SK-N-SH (cell line): ENCODE results near the gene ACSF3. TPM values are rescaled to one million over a fixed set of nuclear protein-coding genes. Genes with fewer than 3 reads are reported as not detected.

Source experiments
- CTCF ChIA-PET: fragments of 300-600, 350-600 bp; formaldehyde crosslinking; extraction: SDS; loops from one replicate; lab custom pipeline; 2021; lab: Yijun Ruan, JAX
- POLR2A ChIA-PET: fragments of 350-600 bp; sonication (Branson Sonifier 250); formaldehyde crosslinking; extraction: SDS; loops from one replicate; lab custom pipeline; 2020; ENCODE audit warnings: antibody characterized with exemption, inconsistent platforms; lab: Yijun Ruan, JAX
- DNase-seq: peaks from one replicate; pipeline ENCODE4 v3.0.0; 2012
- H2AFZ ChIP-seq: fragments of 200-600 bp; sonication (generic); 2 replicates; pipeline ENCODE4 v1.8.1; 2016; ENCODE audit warnings: antibody characterized with exemption, mild to moderate bottlenecking, low read depth
- H3F3A ChIP-seq: fragments of 200-600 bp; sonication (generic); replicated peaks from 2 replicates; pipeline ENCODE3; 2016; ENCODE audit warnings: antibody characterized with exemption, mild to moderate bottlenecking; ENCODE audit not compliant: insufficient read depth
- H3K27ac ChIP-seq, 2 experiments: fragments of 200-500 bp in 1 of 2; fragments of 200-600 bp in 1 of 2; sonication (Bioruptor generic) in 1 of 2; sonication (generic), shearing (Covaris generic) in 1 of 2; 2 replicates each; pipeline versions ENCODE4 v1.5.1 to v1.6.1; 2014 to 2016; ENCODE audit warnings: low read depth in 2 of 2, inconsistent platforms in 1 of 2, low read length in 1 of 2, mild to moderate bottlenecking in 1 of 2, mixed read lengths in 1 of 2
- H3K27me3 ChIP-seq: fragments of 200-600 bp; sonication (generic), shearing (Covaris generic); 2 replicates; pipeline ENCODE4 v1.6.1; 2016; ENCODE audit warnings: mixed run types; ENCODE audit not compliant: insufficient read depth
- H3K36me3 ChIP-seq, 2 experiments: fragments of 200-500 bp in 1 of 2; fragments of 200-600 bp in 1 of 2; sonication (Bioruptor generic) in 1 of 2; sonication (generic) in 1 of 2; replicated peaks in 1 of 2; 2 replicates each; pipeline versions ENCODE3 to v1.5.1; 2014 to 2016; ENCODE audit warnings: low read length in 1 of 2, mild to moderate bottlenecking in 1 of 2; ENCODE audit not compliant: insufficient read depth in 2 of 2, control insufficient read depth in 1 of 2
- H3K4me1 ChIP-seq, 2 experiments: fragments of 200-500 bp in 1 of 2; fragments of 200-600 bp in 1 of 2; sonication (Bioruptor generic) in 1 of 2; sonication (generic), shearing (Covaris generic) in 1 of 2; 2 replicates each; pipeline versions ENCODE4 v1.5.1 to v1.6.1; 2014 to 2016; ENCODE audit warnings: low read depth in 1 of 2, low read length in 1 of 2, mixed run types in 1 of 2; ENCODE audit not compliant: insufficient read depth in 2 of 2, control insufficient read depth in 1 of 2
- H3K4me2 ChIP-seq: fragments of 200-600 bp; sonication (generic), shearing (Covaris generic); 2 replicates; pipeline ENCODE4 v1.6.1; 2017; ENCODE audit warnings: mixed run types
- H3K4me3 ChIP-seq, 2 experiments: fragments of 200-500 bp in 1 of 2; fragments of 200-600 bp in 1 of 2; sonication (Bioruptor generic) in 1 of 2; sonication (generic), shearing (Covaris generic) in 1 of 2; 2 replicates each; pipeline versions ENCODE4 v1.5.1 to v1.8.1; 2014 to 2016; ENCODE audit warnings: low read depth in 2 of 2, inconsistent platforms in 1 of 2, low read length in 1 of 2, mild to moderate bottlenecking in 1 of 2, mixed read lengths in 1 of 2, moderate library complexity in 1 of 2
- H3K79me2 ChIP-seq: fragments of 200-600 bp; sonication (generic); 2 replicates; pipeline ENCODE4 v1.8.1; 2017; ENCODE audit warnings: mild to moderate bottlenecking; ENCODE audit not compliant: insufficient read depth
- H3K9ac ChIP-seq: fragments of 200-600 bp; sonication (generic); 2 replicates; pipeline ENCODE4 v1.6.1; 2017; ENCODE audit warnings: mixed run types
- H3K9me2 ChIP-seq: fragments of 200-600 bp; sonication (generic); 2 replicates; pipeline ENCODE4 v1.6.1; 2017; ENCODE audit warnings: mixed run types
- H3K9me3 ChIP-seq: fragments of 200-600 bp; sonication (generic); 2 replicates; pipeline ENCODE4 v1.6.1; 2017; ENCODE audit warnings: mixed run types, mild to moderate bottlenecking, moderate library complexity
- H4K20me1 ChIP-seq: fragments of 200-600 bp; sonication (generic); 2 replicates; pipeline ENCODE4 v1.6.1; 2017; ENCODE audit warnings: mild to moderate bottlenecking, mixed run types; ENCODE audit not compliant: insufficient read depth
- ELF1 ChIP-seq: IDR thresholded peaks from 2 replicates; pipeline ENCODE4 v1.4.0; 2012
- FOXJ3 ChIP-seq: sonication (generic); formaldehyde crosslinking; IDR thresholded peaks from 2 replicates; pipeline ENCODE4 v1.5.1; 2020; ENCODE audit warnings: mild to moderate bottlenecking, missing genetic modification reagents
- FOXM1 ChIP-seq: IDR thresholded peaks from 2 replicates; pipeline ENCODE4 v1.4.0; 2012; ENCODE audit warnings: low read depth, mild to moderate bottlenecking
- GABPA ChIP-seq: IDR thresholded peaks from 2 replicates; pipeline ENCODE4 v1.4.0; 2012; ENCODE audit warnings: low read depth, mild to moderate bottlenecking
- GATA2 ChIP-seq: sonication (generic); formaldehyde crosslinking; IDR thresholded peaks from 2 replicates; pipeline ENCODE4 v1.5.0; 2020; ENCODE audit warnings: mild to moderate bottlenecking, missing genetic modification reagents
- JUND ChIP-seq: IDR thresholded peaks from 2 replicates; pipeline ENCODE4 v1.4.0; 2012
- MXI1 ChIP-seq: IDR thresholded peaks from 2 replicates; pipeline ENCODE4 v1.6.1; 2012; ENCODE audit warnings: mild to moderate bottlenecking, low read depth, low read length, improper control_type of control experiment
- NRF1 ChIP-seq: IDR thresholded peaks from 2 replicates; pipeline ENCODE4 v1.6.1; 2012; ENCODE audit warnings: low read depth, mild to moderate bottlenecking, low read length
- POLR2AphosphoS5 ChIP-seq: IDR thresholded peaks from 2 replicates; pipeline ENCODE4 v1.6.1; 2012; ENCODE audit warnings: low read depth, low read length
- RAD21 ChIP-seq: IDR thresholded peaks from 2 replicates; pipeline ENCODE4 v1.6.1; 2012; ENCODE audit warnings: mild to moderate bottlenecking, low read length
- RFX5 ChIP-seq: IDR thresholded peaks from 2 replicates; pipeline ENCODE4 v1.6.1; 2012; ENCODE audit warnings: mild to moderate bottlenecking, improper control_type of control experiment, low read length
- RXRA ChIP-seq: IDR thresholded peaks from 2 replicates; pipeline ENCODE4 v1.4.0; 2012; ENCODE audit warnings: low read depth, mild to moderate bottlenecking, borderline replicate concordance
- SMC3 ChIP-seq: IDR thresholded peaks from 2 replicates; pipeline ENCODE4 v1.6.1; 2012; ENCODE audit warnings: low read depth, low read length, improper control_type of control experiment
- TCF12 ChIP-seq: IDR thresholded peaks from 2 replicates; pipeline ENCODE4 v1.4.0; 2012
- TEAD4 ChIP-seq: IDR thresholded peaks from 2 replicates; pipeline ENCODE4 v1.4.0; 2012; ENCODE audit warnings: mild to moderate bottlenecking, borderline replicate concordance; ENCODE audit not compliant: insufficient read depth
- WGBS: methylation state at CpG from one replicate; pipeline ENCODE4 v1.1.6; 2017; ENCODE audit warnings: low lambda C conversion rate; 5-methylcytosine and 5-hydroxymethylcytosine counted together
- polyA plus RNA-seq, 3 experiments: library from polyadenylated mRNA; depleted of rRNA; stranded (reverse); fragments of >200 nt; gene quantifications; 2 replicates each; pipeline ENCODE4 v1.2.3, GENCODE V29; 2012
- TF ChIP-seq, protein P1 (sequence below): IDR thresholded peaks from 2 replicates; pipeline ENCODE4 v1.4.0; 2012; ENCODE audit warnings: low read depth, borderline replicate concordance
- TF ChIP-seq, protein P2 (sequence below): IDR thresholded peaks from 2 replicates; pipeline ENCODE4 v1.4.0; 2012; ENCODE audit warnings: low read depth, borderline replicate concordance

The ACSF3 gene
- polyA plus RNA-seq, 1 of the 3 experiments (the other 2 are of a cell fraction), result 18.8 TPM

DNA sequence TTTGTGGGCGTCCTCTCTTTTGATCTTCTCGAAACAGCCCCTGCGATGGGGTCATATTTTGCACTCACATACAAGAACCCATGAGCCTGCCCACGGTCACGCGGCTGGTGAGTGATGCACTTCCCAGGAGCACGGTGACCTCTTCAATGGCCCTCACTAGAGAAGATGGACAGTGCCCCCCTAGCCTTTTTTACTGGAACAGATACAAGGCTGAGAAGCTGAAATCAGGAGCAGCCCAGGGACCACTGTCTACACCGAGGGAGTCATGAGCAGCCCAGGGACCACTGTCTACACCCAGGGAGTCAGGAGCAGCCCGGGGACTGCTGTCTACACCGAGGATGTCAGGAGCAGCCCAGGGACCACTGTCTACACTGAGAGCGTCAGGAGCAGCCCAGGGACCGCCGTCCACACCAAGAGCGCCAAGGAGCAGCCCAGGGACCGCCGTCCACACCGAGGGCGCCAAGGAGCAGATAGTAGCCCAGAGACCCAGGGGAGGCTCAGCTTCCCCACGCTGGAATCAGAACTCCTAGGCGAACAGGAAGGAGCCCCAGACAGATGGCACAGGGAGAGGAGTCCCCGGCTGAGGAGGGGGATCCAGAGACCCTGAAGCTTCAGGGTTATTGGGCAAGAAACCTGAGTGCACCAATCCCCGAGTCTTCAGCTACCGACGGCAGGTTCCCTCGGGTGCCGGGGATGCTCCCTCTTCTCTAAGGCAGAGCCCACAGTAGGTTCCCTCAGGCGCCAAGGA lies 23.7 kb downstream of the ACSF3 start (continued):
- TF ChIP-seq, protein P1, sequence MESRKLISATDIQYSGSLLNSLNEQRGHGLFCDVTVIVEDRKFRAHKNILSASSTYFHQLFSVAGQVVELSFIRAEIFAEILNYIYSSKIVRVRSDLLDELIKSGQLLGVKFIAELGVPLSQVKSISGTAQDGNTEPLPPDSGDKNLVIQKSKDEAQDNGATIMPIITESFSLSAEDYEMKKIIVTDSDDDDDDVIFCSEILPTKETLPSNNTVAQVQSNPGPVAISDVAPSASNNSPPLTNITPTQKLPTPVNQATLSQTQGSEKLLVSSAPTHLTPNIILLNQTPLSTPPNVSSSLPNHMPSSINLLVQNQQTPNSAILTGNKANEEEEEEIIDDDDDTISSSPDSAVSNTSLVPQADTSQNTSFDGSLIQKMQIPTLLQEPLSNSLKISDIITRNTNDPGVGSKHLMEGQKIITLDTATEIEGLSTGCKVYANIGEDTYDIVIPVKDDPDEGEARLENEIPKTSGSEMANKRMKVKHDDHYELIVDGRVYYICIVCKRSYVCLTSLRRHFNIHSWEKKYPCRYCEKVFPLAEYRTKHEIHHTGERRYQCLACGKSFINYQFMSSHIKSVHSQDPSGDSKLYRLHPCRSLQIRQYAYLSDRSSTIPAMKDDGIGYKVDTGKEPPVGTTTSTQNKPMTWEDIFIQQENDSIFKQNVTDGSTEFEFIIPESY, result no peak
- TF ChIP-seq RAD21 (no peak), FOXM1 (no peak), TCF12 (no peak), ELF1 (no peak), RXRA (no peak), GATA2 (CRISPR knock-in tag) (no peak), JUND (no peak), SMC3 (no peak)
- TF ChIP-seq, all 33 proteins: peak for 0

DNA sequence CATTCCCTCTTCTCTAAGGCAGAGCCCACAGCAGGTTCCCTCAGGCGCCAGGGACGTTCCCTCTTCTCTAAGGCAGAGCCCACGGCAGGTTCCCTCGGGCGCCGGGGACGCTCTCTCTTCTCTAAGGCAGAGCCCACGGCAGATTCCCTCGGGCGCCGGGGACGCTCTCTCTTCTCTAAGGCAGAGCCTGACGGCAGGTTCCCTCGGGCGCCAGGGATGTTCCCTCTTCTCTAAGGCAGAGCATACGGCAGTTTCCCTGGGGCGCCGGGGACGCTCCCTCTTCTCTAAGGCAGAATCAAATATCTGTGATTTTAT lies 24.3 kb downstream of the ACSF3 start:
- peaks cover 0 to 73% of the 10 kb centered on the region in 2 experiments for H3K36me3 ChIP-seq

More for the DNA sequence above, 24.3 kb downstream of the ACSF3 start:
- Histone ChIP-seq H3K4me3 (no peak overlapping the region), H3K4me1 (no peaks in the 10 kb centered on the region), H3K27ac (no peak overlapping the region), H4K20me1 (no peaks in the 10 kb centered on the region), H3F3A (no peaks in the 10 kb centered on the region), H3K9ac (no peak overlapping the region), H2AFZ (no peak overlapping the region), H3K9me2 (no peaks in the 10 kb centered on the region), H3K79me2 (no peaks in the 10 kb centered on the region), H3K9me3 (no peaks in the 10 kb centered on the region), H3K4me2 (no peak overlapping the region), H3K27me3 (no peaks in the 10 kb centered on the region)
- 93% methylated on average over 18 of the region's 19 CpGs for WGBS
- TF ChIP-seq FOXJ3, result no peak
- TF ChIP-seq GATA2 (CRISPR knock-in tag), result no peak
- TF ChIP-seq GABPA, result no peak
- no peak for TF ChIP-seq RFX5
- TF ChIP-seq, protein P2, sequence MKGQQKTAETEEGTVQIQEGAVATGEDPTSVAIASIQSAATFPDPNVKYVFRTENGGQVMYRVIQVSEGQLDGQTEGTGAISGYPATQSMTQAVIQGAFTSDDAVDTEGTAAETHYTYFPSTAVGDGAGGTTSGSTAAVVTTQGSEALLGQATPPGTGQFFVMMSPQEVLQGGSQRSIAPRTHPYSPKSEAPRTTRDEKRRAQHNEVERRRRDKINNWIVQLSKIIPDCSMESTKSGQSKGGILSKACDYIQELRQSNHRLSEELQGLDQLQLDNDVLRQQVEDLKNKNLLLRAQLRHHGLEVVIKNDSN, result no peak
- no peak for TF ChIP-seq RAD21
- TF ChIP-seq POLR2AphosphoS5, result no peak
- TF ChIP-seq TEAD4, result no peak
- TF ChIP-seq MXI1, result no peak
- TF ChIP-seq JUND, result no peak
- TF ChIP-seq NRF1, result no peak
- ChIA-PET POLR2A (no interaction called here), CTCF (no interaction called here)
- no peak for DNase-seq
